ENCODE measurements around the gene SCNN1B. TPM values are rescaled to one million over a fixed set of nuclear protein-coding genes. Genes with fewer than 3 reads are reported as not detected.

SCNN1B gene
- total RNA-seq, 2 donors from 2014 or later = 9.2 to 11.8 TPM

- DNase-seq (ENCODE audit: low spot score) = peak; percentile 40
- no peak overlapping the region for H3K27ac ChIP-seq
- intact Hi-C loops (cut with DNase I) = no loop called here
- WGBS = 51% methylated on average over 3 of the region's 3 CpGs
- H3K36me3 ChIP-seq = no peaks in the 10 kb centered on the region
- peaks cover 4% of the 10 kb centered on the region for H3K4me1 ChIP-seq (replicated peaks)
- TF ChIP-seq POLR2A (IDR thresholded peaks at IDR 0.05) (no peak), POLR2AphosphoS5 (IDR thresholded peaks at IDR 0.05) (peak; percentile 63), CTCF (IDR thresholded peaks at IDR 0.05) (no peak)
- no peaks in the 10 kb centered on the region for H3K27me3 ChIP-seq (replicated peaks; ENCODE audit: insufficient read depth)
- H3K4me3 ChIP-seq = no peak overlapping the region
- H3K9me3 ChIP-seq = no peaks in the 10 kb centered on the region
These were observed 45.7 kb upstream of the SCNN1B start for GRCh38 chr16:23256440-23256839.

GRCh38 chr16:23257682-23258081 is 44.4 kb upstream of the SCNN1B start:
- TF ChIP-seq CTCF (IDR thresholded peaks at IDR 0.05) (no peak), POLR2A (IDR thresholded peaks at IDR 0.05) (no peak), POLR2AphosphoS5 (IDR thresholded peaks at IDR 0.05) (no peak)
- H3K4me1 ChIP-seq (replicated peaks) = peaks cover 4% of the 10 kb centered on the region
- no peak for DNase-seq (ENCODE audit: low spot score)
- no peaks in the 10 kb centered on the region for H3K36me3 ChIP-seq
- H3K27me3 ChIP-seq (replicated peaks; ENCODE audit: insufficient read depth) = no peaks in the 10 kb centered on the region
- H3K9me3 ChIP-seq = no peaks in the 10 kb centered on the region
- intact Hi-C loops (cut with DNase I) = no loop called here
- WGBS = 47% methylated on average over 1 of the region's 1 CpG
- no peak overlapping the region for H3K27ac ChIP-seq
- no peak overlapping the region for H3K4me3 ChIP-seq

- H3K36me3 ChIP-seq = no peaks in the 10 kb centered on the region
- H3K4me3 ChIP-seq = no peak overlapping the region
- peak overlapping the region in 1 of 2 donors; percentile 35 for H3K27ac ChIP-seq
- peaks cover 4% of the 10 kb centered on the region for H3K4me1 ChIP-seq (replicated peaks)
- peak; percentile 10 for DNase-seq (ENCODE audit: low spot score)
- TF ChIP-seq CTCF (IDR thresholded peaks at IDR 0.05) (no peak), POLR2AphosphoS5 (IDR thresholded peaks at IDR 0.05) (no peak)
- intact Hi-C loops (cut with DNase I) = no loop called here
- 80% methylated on average over 2 of the region's 2 CpGs for WGBS
- H3K9me3 ChIP-seq = no peaks in the 10 kb centered on the region
- H3K27me3 ChIP-seq (replicated peaks; ENCODE audit: insufficient read depth) = no peaks in the 10 kb centered on the region
These were observed 43.2 kb upstream of the SCNN1B start for GRCh38 chr16:23258919-23259237.

GRCh38 chr16:23267647-23268046 is 34.5 kb upstream of the SCNN1B start:
- intact Hi-C loops (cut with DNase I) = no loop called here
- TF ChIP-seq POLR2AphosphoS5 (IDR thresholded peaks at IDR 0.05) (no peak), POLR2A (IDR thresholded peaks at IDR 0.05) (no peak), CTCF (IDR thresholded peaks at IDR 0.05) (no peak)

GRCh38 chr16:23268561-23268960 is 33.5 kb upstream of the SCNN1B start:
- intact Hi-C loops (cut with DNase I) = no loop called here
- TF ChIP-seq POLR2AphosphoS5 (IDR thresholded peaks at IDR 0.05) (no peak), CTCF (IDR thresholded peaks at IDR 0.05) (no peak), POLR2A (IDR thresholded peaks at IDR 0.05) (no peak)

More at GRCh38 chr16:23267647-23268046, 34.5 kb upstream of the SCNN1B start:
- H3K9me3 ChIP-seq = no peaks in the 10 kb centered on the region
- no peak overlapping the region for H3K27ac ChIP-seq
- no peaks in the 10 kb centered on the region for H3K27me3 ChIP-seq (replicated peaks; ENCODE audit: insufficient read depth)
- WGBS = 68% methylated on average over 6 of the region's 6 CpGs
- no peaks in the 10 kb centered on the region for H3K36me3 ChIP-seq
- DNase-seq (ENCODE audit: low spot score) = no peak
- no peak overlapping the region for H3K4me3 ChIP-seq
- H3K4me1 ChIP-seq (replicated peaks) = no peaks in the 10 kb centered on the region

More at GRCh38 chr16:23268561-23268960, 33.5 kb upstream of the SCNN1B start:
- H3K4me1 ChIP-seq (replicated peaks) = no peaks in the 10 kb centered on the region
- no peak for DNase-seq (ENCODE audit: low spot score)
- H3K27ac ChIP-seq = no peak overlapping the region
- no peaks in the 10 kb centered on the region for H3K9me3 ChIP-seq
- no peak overlapping the region for H3K4me3 ChIP-seq
- H3K36me3 ChIP-seq = no peaks in the 10 kb centered on the region
- H3K27me3 ChIP-seq (replicated peaks; ENCODE audit: insufficient read depth) = no peaks in the 10 kb centered on the region
